K562 (cell line): ENCODE results near the gene RPL7A. TPM values are rescaled to one million over a fixed set of nuclear protein-coding genes. Genes with fewer than 3 reads are reported as not detected.

Source experiments
- ARID2 ChIP-seq: fragments of 450-650 bp; IDR thresholded peaks from 2 replicates; pipeline ENCODE4 v1.6.1; 2017; ENCODE audit warnings: antibody characterized with exemption, mild to moderate bottlenecking
- BCLAF1 ChIP-seq, 2 experiments: fragments of 450-650 bp in 1 of 2; IDR thresholded peaks; 2 replicates each; pipeline ENCODE4 v1.6.1; 2011 to 2017; ENCODE audit warnings: low read depth in 2 of 2, antibody characterized with exemption in 1 of 2, borderline replicate concordance in 1 of 2, low read length in 1 of 2, mild to moderate bottlenecking in 1 of 2, mixed read lengths in 1 of 2; ENCODE audit not compliant: control insufficient read depth in 1 of 2
- BMI1 ChIP-seq: fragments of 150-350 bp; IDR thresholded peaks from 2 replicates; pipeline ENCODE4 v1.6.1; 2014; ENCODE audit warnings: low read length
- CBX1 ChIP-seq: sonication (generic); IDR thresholded peaks from 2 replicates; pipeline ENCODE4 v1.6.1; 2016; ENCODE audit warnings: antibody characterized with exemption, low read depth, mild to moderate bottlenecking
- CHD1 ChIP-seq: fragments of 200-600 bp; sonication (generic); IDR thresholded peaks from one replicate; pipeline ENCODE4 v1.6.1; 2012; ENCODE audit warnings: mild to moderate bottlenecking, moderate library complexity, low read length, inconsistent platforms
- CREM ChIP-seq: IDR thresholded peaks from 2 replicates; pipeline ENCODE4 v1.6.1; 2014; ENCODE audit warnings: antibody characterized with exemption, low read depth
- E2F8 ChIP-seq: fragments of 450-650 bp; IDR thresholded peaks from 2 replicates; pipeline ENCODE4 v1.7.1; 2018; ENCODE audit warnings: mild to moderate bottlenecking, low read depth; ENCODE audit not compliant: partially characterized antibody
- EP400 ChIP-seq: fragments of 450-650 bp; IDR thresholded peaks from 2 replicates; pipeline ENCODE4 v1.6.1; 2017; ENCODE audit warnings: antibody characterized with exemption, mild to moderate bottlenecking, moderate library complexity
- GTF2F1 ChIP-seq: IDR thresholded peaks from 2 replicates; pipeline ENCODE4 v1.6.1; 2011; ENCODE audit warnings: low read depth, low read length, improper control_type of control experiment
- HLTF ChIP-seq: fragments of 450-650 bp; IDR thresholded peaks from 2 replicates; pipeline ENCODE4 v1.6.1; 2016
- MCM7 ChIP-seq, 2 experiments: fragments of 450-650 bp; IDR thresholded peaks; 2 replicates each; pipeline ENCODE4 v1.6.1; 2016 to 2018
- NCOR1 ChIP-seq: fragments of 450-650 bp; IDR thresholded peaks from 2 replicates; pipeline ENCODE4 v1.6.1; 2016; ENCODE audit warnings: mild to moderate bottlenecking, moderate library complexity
- NONO ChIP-seq, 2 experiments: fragments of 200-400 bp in 1 of 2; fragments of 450-650 bp in 1 of 2; formaldehyde crosslinking in 1 of 2; IDR thresholded peaks; 2 replicates each; pipeline ENCODE4 v1.6.1; 2017; ENCODE audit warnings: low read depth in 2 of 2, mild to moderate bottlenecking in 2 of 2, moderate library complexity in 2 of 2, low read length in 1 of 2
- SNRNP70 ChIP-seq: fragments of 200-400 bp; formaldehyde crosslinking; optimal IDR thresholded peaks from 2 replicates; pipeline ENCODE3; 2017; ENCODE audit warnings: low read depth, low read length
- STAT5A ChIP-seq: IDR thresholded peaks from 2 replicates; pipeline ENCODE4 v1.6.1; 2012; ENCODE audit warnings: low read length, inconsistent platforms, borderline replicate concordance
- TAF15 ChIP-seq: fragments of 200-400 bp; formaldehyde crosslinking; IDR thresholded peaks from 2 replicates; pipeline ENCODE4 v1.6.1; 2017; ENCODE audit warnings: mild to moderate bottlenecking, low read depth, low read length, moderate library complexity
- TAF9B ChIP-seq: fragments of 450-650 bp; IDR thresholded peaks from 2 replicates; pipeline ENCODE4 v1.6.1; 2018; ENCODE audit warnings: mild to moderate bottlenecking; ENCODE audit not compliant: partially characterized antibody
- TFAP4 ChIP-seq: sonication (generic); formaldehyde crosslinking; IDR thresholded peaks from 2 replicates; pipeline ENCODE4 v1.8.0; 2022; ENCODE audit warnings: missing genetic modification reagents, mild to moderate bottlenecking, moderate library complexity, borderline replicate concordance
- TSC22D4 ChIP-seq: fragments of 450-650 bp; IDR thresholded peaks from 2 replicates; pipeline ENCODE4 v1.6.1; 2016; ENCODE audit warnings: missing genetic modification characterization, missing biosample characterization, control low read depth
- ZNF274 ChIP-seq: IDR thresholded peaks from 2 replicates; pipeline ENCODE4 v1.6.1; 2011; ENCODE audit warnings: low read depth, mild to moderate bottlenecking, low read length, moderate library complexity, borderline replicate concordance
- ZNF583 ChIP-seq: fragments of 250-450 bp; sonication (Bioruptor Pico); IDR thresholded peaks from 2 replicates; pipeline ENCODE4 v1.4.0; 2020
- ZNF586 ChIP-seq: fragments of 450-650 bp; formaldehyde crosslinking; conservative IDR thresholded peaks from 2 replicates; pipeline ENCODE4 v1.4.0; 2020; ENCODE audit warnings: mild to moderate bottlenecking, moderate library complexity
- ZNF766 ChIP-seq: fragments of 200-800 bp; sonication (Bioruptor generic); conservative IDR thresholded peaks from 2 replicates; pipeline ENCODE4 v1.6.1; 2016; ENCODE audit warnings: missing genetic modification characterization, missing compliant biosample characterization
- polyA plus RNA-seq, 8 experiments: library from polyadenylated mRNA; depleted of rRNA in 4 of 8; stranded (reverse) in 5 of 8; unstranded in 3 of 8; fragments of >200 nt; fragmentation: Nextera tagmentation in 2 of 8; fragmentation: Illumina TruSeq in 1 of 8; extraction: Ambion mirVana in 2 of 8; extraction: Trizol in 1 of 8; gene quantifications; 2 replicates each; pipeline versions ENCODE4 v1.2.1 to v1.2.3, GENCODE V29; 2011 to 2014; ENCODE audit warnings: inconsistent platforms in 1 of 8, missing spikeins in 1 of 8
- total RNA-seq, 7 experiments: library from RNA; depleted of rRNA in 6 of 7; stranded (reverse); fragments of >200 nt in 6 of 7; fragmentation: Illumina TruSeq in 2 of 7; extraction: Trizol in 2 of 7; gene quantifications; 2 replicates each; pipeline versions ENCODE4 v1.2.1 to v1.2.3, GENCODE V29; 2011 to 2021; ENCODE audit warnings: low replicate concordance in 1 of 7

The RPL7A gene
- total and polyA plus RNA-seq, 9 of the 15 experiments (the other 6 are each of a cell fraction or from before 2014, with no cell fraction given): 1,935 to 3,760 (median 2,652) TPM

GRCh38 chr9:133347985-133348717 is at the start of gene RPL7A, which contains the start of gene MED22 (continued):
- TF ChIP-seq BCLAF1 (IDR thresholded peaks at IDR 0.05; ENCODE audit: borderline replicate concordance in 1 of 2, control insufficient read depth in 1 of 2, low read depth in 2 of 2, low read length in 1 of 2): no peak
- TF ChIP-seq NONO (IDR thresholded peaks at IDR 0.05; ENCODE audit: low read depth in 2 of 2, low read length in 1 of 2): no peak
- TF ChIP-seq TFAP4 (CRISPR knock-in tag): peak; percentile 69; the same call in 1 of the 2 replicates
- TF ChIP-seq TAF15: no peak
- TF ChIP-seq HLTF: peak; percentile 73; the same call in 1 of the 2 replicates
- no peak for TF ChIP-seq E2F8
- no peak for TF ChIP-seq ZNF586 (CRISPR knock-in tag)
- no peak for TF ChIP-seq ZNF274
- TF ChIP-seq SNRNP70: peak; percentile 67
- TF ChIP-seq EP400: peak; percentile 98
- peak; percentile 100 for TF ChIP-seq TAF9B
- peak; percentile 35; the same call in 1 of the 2 replicates for TF ChIP-seq CREM
- TF ChIP-seq ZNF766 (CRISPR knock-in tag): no peak
- TF ChIP-seq CBX1: peak; percentile 74; the same call in 1 of the 2 replicates
- no peak for TF ChIP-seq ARID2
- peak; percentile 98 for TF ChIP-seq CHD1
- TF ChIP-seq STAT5A: no peak; the same call in 1 of the 2 replicates
- peak; percentile 88 for TF ChIP-seq GTF2F1
- no peak for TF ChIP-seq BMI1
- TF ChIP-seq NCOR1: peak; percentile 57; the same call in 1 of the 2 replicates
- no peak; the same call in 1 of the 2 replicates for TF ChIP-seq ZNF583 (CRISPR knock-in tag)
- no peak for TF ChIP-seq MCM7 (IDR thresholded peaks at IDR 0.05)
- TF ChIP-seq TSC22D4 (tag): no peak
